NCI-H446 treated with DMSO at 0.1 percent for 48 hours (cell line): ENCODE results near the gene CYP2W1.
"Not testable (repeated sequence)": the region's sequence is repeated elsewhere in the genome, so short reads cannot be mapped to it uniquely, and the experiment has no call there.

Experiments used
- DNase-seq: peaks from one replicate; lab custom pipeline; 2025; lab: John Stamatoyannopoulos, UW

The CYP2W1 gene

DNA sequence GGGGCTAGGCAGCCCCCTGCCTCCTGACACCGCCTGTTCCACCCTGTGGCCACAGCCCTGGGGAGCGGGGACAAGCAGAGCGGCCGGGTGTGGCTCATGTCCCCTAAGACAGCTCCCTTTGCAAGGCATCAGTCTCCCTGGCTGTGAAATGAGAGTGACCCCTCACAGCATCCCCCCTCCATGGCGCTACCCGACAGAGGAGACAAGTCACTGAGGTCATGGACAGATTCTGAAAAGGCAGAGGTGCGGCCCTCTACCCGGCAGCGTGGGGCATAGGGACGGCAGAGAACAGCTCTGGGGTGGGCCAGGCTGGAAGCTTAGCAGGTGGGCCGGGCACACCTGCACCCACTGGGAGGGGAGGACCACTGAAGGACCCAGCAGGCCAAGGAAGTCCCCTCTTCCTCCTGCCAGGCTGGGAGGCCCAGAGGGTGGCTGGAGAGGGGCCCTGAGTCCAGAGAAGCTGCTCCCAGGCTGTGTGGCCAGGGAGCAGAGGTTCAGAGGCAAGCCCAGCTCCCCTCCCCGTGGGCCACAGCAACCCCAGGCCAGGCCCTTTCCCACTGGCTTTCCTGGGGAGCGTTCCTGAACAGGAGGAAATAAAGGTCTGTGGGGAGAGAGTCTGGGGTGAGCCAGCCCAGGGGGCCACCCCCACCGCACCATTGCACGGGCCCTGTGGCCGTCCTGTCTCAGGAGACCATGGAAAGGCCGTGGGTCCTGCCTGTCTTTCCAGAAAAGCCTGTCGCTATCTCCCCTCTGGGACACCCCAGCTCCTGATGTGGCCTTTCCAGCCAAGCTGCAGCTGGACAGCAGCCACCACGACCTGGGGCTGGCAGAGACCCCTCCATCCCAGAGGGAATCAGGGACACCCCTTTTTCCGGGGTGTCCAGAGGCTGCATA, 30.2 kb upstream of the CYP2W1 start:
- DNase-seq = no peak

GRCh38 chr7:953547-954327, 29.2 kb upstream of the CYP2W1 start:
- DNase-seq = no peak

- DNase-seq = no peak
Measured at GRCh38 chr7:954330-955238, 28.4 kb upstream of the CYP2W1 start, which contains the start of gene ADAP1. Gene ADAP1 (minus strand): TSS chr7:954680. CDS start chr7:954477, 203 bp downstream.

GRCh38 chr7:956031-956430, 26.9 kb upstream of the CYP2W1 start:
- no peak for DNase-seq

GRCh38 chr7:957418-958220, 25.4 kb upstream of the CYP2W1 start:
- no peak for DNase-seq

- no peak for DNase-seq
Measured at GRCh38 chr7:958221-959200, 24.5 kb upstream of the CYP2W1 start.

DNA sequence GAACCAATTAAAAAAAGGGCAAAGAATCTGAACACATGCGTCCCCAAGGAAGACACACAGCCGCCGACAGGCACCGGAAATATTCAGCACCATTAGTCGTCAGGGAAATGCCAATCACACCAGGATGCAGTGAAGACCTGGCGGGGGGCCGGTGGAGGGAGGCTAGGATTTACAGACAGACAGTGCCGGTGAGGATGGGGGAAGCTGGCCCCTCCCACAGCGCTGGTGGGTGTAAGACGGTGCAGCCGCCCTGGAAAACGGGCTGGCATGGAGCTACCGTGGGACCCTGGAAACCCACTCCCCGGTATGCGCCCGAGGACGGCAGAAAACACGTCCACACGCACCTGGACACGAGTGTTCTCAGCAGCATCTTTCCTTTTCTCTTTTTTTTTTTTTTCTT, 23.7 kb upstream of the CYP2W1 start:
- DNase-seq = no peak

GRCh38 chr7:959740-960139, 23.2 kb upstream of the CYP2W1 start:
- not testable (repeated sequence) for DNase-seq

DNA sequence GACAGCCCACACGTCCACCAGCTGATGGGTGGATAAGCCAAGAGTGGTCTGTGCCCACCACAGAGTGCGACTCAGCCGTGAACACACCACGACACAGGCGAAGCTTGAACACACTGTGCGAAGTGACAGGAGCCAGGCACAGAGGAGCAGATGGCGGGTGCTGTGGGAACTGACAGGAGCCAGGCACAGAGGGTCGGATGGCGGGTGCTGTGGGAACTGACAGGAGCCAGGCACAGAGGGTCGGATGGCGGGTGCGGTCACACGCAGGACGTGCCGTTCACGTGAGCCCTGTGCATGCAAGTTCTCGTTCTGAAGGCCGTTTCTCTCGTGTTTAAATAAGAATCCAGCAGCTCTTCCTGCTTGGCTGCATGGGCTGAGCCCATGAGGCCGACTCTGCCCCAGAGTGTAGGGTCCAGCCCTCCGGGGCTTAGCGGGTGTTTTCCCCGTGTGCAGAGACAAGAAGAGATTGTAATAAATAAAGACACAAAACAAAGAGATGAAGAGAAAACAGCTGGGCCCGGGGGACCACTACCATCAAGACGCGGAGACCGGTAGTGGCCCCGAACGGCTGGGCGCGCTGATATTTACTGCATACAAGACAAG, 22.6 kb upstream of the CYP2W1 start:
- DNase-seq = no peak

DNA sequence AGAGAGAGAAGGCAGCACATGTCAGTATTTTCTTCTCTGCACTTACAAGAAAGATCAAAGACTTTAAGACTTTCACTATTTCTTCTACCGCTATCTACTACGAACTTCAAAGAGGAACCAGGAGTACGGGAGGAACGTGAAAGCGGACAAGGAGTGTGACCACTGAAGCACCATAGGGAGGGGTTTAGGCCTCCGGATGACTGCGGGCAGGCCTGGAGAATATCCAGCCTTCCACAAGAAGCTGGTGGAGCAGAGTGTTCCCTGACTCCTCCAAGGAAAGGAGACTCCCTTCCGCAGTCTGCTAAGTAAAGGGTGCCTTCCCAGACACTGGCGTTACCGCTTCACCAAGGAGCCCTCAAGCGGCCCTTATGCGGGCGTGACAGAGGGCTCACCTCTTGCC, 22.0 kb upstream of the CYP2W1 start:
- DNase-seq = not testable (repeated sequence)

GRCh38 chr7:961546-962400, 21.2 kb upstream of the CYP2W1 start:
- no peak for DNase-seq

GRCh38 chr7:962401-963081, 20.4 kb upstream of the CYP2W1 start:
- DNase-seq = no peak

DNA sequence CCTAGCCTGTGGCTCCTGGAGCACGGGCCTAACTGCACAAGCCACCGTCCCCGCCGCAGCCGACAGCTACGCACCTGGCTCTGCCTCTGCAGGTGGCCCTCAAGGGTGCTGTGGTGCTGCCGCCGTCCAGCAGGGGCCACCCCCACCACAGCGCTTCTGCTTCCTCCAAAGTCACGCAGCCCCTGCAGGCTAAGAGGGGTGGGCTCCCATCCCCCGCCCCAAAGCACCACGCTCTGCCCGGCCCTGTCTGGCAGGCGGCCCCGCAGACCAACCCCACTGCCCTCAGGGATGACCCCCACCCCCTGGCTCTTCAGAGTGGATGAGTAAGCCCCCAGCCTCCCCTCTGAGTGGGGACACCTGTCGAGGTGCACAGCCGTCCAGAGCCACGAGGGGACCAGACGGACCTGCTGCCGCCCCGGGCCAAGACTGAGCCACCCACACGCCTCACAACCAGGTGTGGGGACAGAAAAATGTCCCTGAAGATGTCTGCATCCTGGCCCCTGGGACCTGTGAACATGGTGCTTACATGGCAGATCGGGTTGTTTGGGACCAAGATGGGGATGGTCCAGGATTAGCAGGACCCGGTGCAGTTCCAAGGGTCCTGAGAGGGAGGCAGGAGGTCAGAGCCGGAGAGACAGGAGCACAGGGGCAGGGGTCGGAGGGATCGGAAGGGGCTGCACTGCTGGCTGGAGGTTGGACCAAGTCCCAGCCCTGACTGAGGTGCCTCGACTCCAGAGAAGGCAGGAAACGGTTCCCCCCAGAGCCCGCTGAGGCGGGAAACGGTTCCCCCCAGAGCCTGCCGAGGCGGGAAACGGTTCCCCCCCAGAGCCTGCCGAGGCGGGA, 19.5 kb upstream of the CYP2W1 start:
- DNase-seq = no peak

DNA sequence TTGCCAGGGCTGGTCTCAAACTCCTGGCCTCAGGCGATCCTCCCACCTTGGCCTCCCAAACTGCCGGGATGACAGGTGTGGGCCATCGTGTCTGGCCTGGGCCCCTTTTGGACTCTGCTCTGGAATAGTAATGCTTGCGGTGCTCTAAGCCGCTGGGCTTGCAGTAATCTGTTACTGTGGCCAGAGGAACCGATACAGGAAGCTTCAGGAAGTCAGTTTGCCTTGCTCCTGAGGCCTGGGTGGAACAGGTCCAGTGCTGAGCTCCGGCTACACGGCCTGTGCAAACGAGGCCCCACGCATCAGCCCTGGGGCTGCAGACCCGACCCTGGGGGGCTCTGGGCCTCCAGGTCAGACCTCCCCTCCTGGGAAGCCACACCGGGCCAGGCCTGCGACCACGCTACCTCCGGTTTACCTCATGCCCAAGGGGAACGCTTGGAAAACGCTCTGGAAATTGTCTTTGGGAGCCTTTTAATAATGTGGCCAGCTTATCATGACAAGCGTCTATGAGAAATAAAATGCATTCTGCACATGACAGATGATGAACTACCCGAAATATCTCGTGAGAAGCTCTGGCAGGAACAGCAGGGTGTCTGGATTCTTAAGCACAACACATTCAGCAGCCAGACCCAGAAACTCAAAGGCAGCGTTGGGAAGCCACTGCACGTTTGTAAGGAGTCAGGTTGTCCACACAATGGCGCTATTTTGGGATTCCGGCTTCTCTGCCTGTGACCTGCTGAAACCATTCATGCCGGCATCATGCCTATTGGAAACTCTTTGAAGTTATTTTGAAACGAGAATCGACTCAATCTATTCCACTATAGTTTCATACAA, 18.4 kb upstream of the CYP2W1 start:
- no peak for DNase-seq

GRCh38 chr7:966291-967069, 16.5 kb upstream of the CYP2W1 start:
- no peak for DNase-seq
